ENCODE results near the gene ZDHHC8. TPM values are rescaled to one million over a fixed set of nuclear protein-coding genes. Genes with fewer than 3 reads are reported as not detected.

Gene ZDHHC8
- total RNA-seq, 8 experiments from 2014 or later: 4.5 to 34.5 (median 8.9) TPM

GRCh38 chr22:20105456-20106204, 26.0 kb upstream of the ZDHHC8 start:
- WGBS, 10 experiments: 80 to 94% methylated on average over 3 to 6 of the region's 7 CpGs; no CpG with 5 or more reads in 8 of the 10 experiments
- Histone ChIP-seq H3K4me1 (replicated peaks in 1 of 2) (no peaks in the 10 kb centered on the region), H3K27ac (peak overlapping the region; percentile 5 to 9), H3K4me3 (no peak overlapping the region)
- ATAC-seq (replicated peaks in 6 of 8): no peak
- in situ Hi-C loops (cut with MboI; ENCODE audit: low pct_unique_long_range_greater_than_20kb in 2 of 9, low sequenced_read_pairs in 9 of 9, unreplicated experiment in 9 of 9): no loop called here

DNA sequence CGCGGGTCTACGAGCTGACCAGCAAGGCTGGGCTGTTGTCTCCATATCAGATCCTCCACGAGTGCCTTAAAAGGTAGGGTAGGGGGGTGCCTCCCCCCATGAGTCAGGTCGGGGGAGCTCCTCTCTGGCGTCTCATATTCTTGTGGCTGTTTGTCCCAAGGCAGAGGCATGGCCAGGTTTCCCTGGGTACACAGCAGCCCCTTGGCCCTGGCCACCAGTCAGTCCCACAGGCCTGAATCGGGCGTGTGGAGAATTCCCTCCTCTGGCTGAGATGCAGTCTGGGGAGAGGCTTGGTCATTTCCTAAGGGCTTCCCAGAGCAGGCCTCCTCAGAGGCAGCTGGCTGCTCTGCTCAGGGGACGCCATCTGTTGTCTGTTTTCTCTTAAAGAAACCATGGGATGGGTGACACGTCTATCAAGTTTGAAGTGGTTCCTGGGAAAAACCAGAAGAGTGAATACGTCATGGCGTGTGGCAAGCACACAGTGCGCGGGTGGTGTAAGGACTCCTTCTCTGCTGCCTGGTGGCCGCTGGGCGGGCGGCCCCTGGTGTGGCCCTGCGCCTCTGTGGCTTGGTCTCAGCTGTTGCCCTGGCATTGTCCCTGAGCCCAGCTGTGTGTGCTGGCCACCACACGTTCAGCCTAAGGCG, 25.3 kb upstream of the ZDHHC8 start:
- Histone ChIP-seq H3K4me1 (replicated peaks in 1 of 2) (no peaks in the 10 kb centered on the region), H3K4me3 (no peak overlapping the region), H3K27ac (peak overlapping the region; percentile 5 to 9)
- no peak for ATAC-seq (replicated peaks in 6 of 8)
- WGBS, 10 experiments: 85 to 100% (median 91%) methylated on average over 1 to 10 of the region's 20 CpGs; no CpG with 5 or more reads in 4 of the 10 experiments
- in situ Hi-C loops (cut with MboI; ENCODE audit: low pct_unique_long_range_greater_than_20kb in 2 of 9, low sequenced_read_pairs in 9 of 9, unreplicated experiment in 9 of 9): no loop called here

- WGBS, 10 experiments: 87 to 100% methylated on average over 1 to 3 of the region's 10 CpGs; no CpG with 5 or more reads in 8 of the 10 experiments
- Histone ChIP-seq H3K4me3 (no peak overlapping the region), H3K4me1 (replicated peaks in 1 of 2) (no peaks in the 10 kb centered on the region), H3K27ac (peak overlapping the region in 1 of 2 donors; percentile 9)
- in situ Hi-C loops (cut with MboI; ENCODE audit: low pct_unique_long_range_greater_than_20kb in 2 of 9, low sequenced_read_pairs in 9 of 9, unreplicated experiment in 9 of 9): no loop called here
- no peak for ATAC-seq (replicated peaks in 6 of 8)
Measured at GRCh38 chr22:20106849-20107237, 24.8 kb upstream of the ZDHHC8 start.

DNA sequence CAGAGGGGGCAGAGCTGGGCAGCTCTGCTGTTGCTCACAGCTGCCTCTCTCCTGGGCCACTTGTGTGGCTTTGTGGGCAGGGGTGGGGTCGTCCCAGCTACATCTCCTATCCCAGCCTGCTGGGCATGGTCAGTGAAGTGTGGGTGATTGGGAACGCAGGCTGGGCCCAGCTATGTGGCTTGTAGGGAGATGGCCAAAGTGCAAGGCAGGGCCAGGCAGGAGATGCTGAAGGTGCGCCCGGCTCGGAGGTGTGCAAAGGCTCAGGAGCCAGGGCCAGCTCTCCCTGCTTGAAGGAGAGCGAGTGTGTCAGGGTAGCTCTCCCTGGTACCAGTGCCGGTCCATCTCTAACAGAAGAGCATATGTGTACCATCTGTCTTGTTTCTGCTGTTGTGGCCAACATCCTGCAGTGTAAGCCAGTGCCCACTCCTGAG, 24.1 kb upstream of the ZDHHC8 start:
- no peak overlapping the region for H3K4me3 ChIP-seq
- ATAC-seq (replicated peaks in 6 of 8): no peak
- 83 to 100% (median 100%) methylated on average over 1 to 4 of the region's 7 CpGs; no CpG with 5 or more reads in 5 of the 10 experiments for WGBS, 10 experiments
- no peak overlapping the region for H3K27ac ChIP-seq
- no peaks in the 10 kb centered on the region for H3K4me1 ChIP-seq (replicated peaks in 1 of 2)
- in situ Hi-C loops (cut with MboI; ENCODE audit: low pct_unique_long_range_greater_than_20kb in 2 of 9, low sequenced_read_pairs in 9 of 9, unreplicated experiment in 9 of 9): no loop called here

DNA sequence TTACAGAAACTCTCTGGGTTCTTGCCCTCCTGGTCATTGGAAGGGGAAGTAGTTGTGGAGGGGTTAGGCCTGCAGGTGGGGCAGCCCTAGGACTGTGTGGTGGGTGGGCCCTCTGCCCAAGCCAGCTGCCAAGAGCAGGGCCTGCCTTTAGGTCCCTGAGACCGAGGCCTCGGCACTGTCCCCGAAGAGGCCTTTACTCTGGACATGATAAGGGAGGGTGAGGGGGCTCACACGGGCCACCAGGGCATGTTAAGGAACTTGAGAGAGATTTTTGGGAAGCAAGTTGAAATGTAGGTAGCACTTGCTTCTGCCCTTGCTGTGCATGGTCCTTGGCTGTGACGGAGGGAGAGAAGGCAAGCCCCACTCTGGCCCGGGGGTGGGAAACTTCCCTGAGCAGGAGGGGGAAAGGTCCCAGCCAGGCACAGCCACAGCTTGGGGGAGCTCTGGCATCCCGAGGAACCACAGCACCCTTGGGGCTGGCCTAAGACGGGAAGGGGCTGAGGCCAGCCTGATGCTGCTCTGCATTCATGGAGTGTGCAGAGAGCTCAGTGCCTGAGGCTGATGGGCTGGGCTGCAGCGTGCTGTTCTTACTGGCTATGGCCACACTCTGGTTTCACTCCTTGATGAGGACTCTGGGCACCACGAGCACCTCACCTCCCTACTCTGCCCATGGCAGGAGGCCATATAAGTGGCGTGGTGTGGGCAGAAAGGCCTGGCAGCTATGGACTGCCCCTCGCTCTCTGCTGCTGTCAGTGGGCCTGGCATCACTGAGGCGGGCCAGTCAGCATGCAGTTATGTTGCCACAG, 23.4 kb upstream of the ZDHHC8 start:
- peak in 6 of 8 experiments; percentile 5 to 50 (median 16) for ATAC-seq (replicated peaks in 6 of 8)
- WGBS, 10 experiments: 58 to 88% (median 81%) methylated on average over 3 to 6 of the region's 13 CpGs; no CpG with 5 or more reads in 6 of the 10 experiments
- H3K4me3 ChIP-seq: no peak overlapping the region
- H3K4me1 ChIP-seq (replicated peaks in 1 of 2): no peaks in the 10 kb centered on the region
- H3K27ac ChIP-seq: peak overlapping the region in 1 of 2 donors; percentile 37
- in situ Hi-C loops (cut with MboI; ENCODE audit: low pct_unique_long_range_greater_than_20kb in 2 of 9, low sequenced_read_pairs in 9 of 9, unreplicated experiment in 9 of 9): no loop called here

DNA sequence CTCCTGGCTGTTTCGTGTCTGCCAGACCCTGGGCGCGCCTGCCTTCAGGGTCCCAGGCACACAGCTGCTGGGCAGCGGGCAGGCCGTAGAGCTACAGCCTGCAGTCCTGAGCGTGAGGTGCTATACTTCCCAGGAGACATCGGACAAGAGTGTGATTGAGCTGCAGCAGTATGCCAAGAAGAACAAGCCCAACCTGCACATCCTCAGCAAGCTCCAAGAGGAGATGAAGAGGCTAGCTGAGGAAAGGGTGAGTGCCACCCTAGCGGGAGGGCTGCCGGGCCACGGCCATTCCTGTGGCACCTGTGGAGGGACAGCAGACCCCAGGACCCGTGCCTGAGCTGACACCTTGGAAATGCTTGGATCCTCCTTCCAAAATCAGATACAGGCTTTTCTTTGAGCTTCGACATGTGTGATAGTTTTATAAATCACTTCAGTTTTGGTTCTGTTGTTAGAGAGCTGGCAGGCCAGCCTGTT, 22.8 kb upstream of the ZDHHC8 start:
- in situ Hi-C loops (cut with MboI; ENCODE audit: low pct_unique_long_range_greater_than_20kb in 2 of 9, low sequenced_read_pairs in 9 of 9, unreplicated experiment in 9 of 9): no loop called here
- no peak overlapping the region for H3K4me3 ChIP-seq
- H3K27ac ChIP-seq: peak overlapping the region in 1 of 2 donors; percentile 54
- no peak for ATAC-seq (replicated peaks in 6 of 8)
- WGBS, 10 experiments: 80 to 100% (median 87%) methylated on average over 1 to 3 of the region's 12 CpGs; no CpG with 5 or more reads in 7 of the 10 experiments
- no peaks in the 10 kb centered on the region for H3K4me1 ChIP-seq (replicated peaks in 1 of 2)

DNA sequence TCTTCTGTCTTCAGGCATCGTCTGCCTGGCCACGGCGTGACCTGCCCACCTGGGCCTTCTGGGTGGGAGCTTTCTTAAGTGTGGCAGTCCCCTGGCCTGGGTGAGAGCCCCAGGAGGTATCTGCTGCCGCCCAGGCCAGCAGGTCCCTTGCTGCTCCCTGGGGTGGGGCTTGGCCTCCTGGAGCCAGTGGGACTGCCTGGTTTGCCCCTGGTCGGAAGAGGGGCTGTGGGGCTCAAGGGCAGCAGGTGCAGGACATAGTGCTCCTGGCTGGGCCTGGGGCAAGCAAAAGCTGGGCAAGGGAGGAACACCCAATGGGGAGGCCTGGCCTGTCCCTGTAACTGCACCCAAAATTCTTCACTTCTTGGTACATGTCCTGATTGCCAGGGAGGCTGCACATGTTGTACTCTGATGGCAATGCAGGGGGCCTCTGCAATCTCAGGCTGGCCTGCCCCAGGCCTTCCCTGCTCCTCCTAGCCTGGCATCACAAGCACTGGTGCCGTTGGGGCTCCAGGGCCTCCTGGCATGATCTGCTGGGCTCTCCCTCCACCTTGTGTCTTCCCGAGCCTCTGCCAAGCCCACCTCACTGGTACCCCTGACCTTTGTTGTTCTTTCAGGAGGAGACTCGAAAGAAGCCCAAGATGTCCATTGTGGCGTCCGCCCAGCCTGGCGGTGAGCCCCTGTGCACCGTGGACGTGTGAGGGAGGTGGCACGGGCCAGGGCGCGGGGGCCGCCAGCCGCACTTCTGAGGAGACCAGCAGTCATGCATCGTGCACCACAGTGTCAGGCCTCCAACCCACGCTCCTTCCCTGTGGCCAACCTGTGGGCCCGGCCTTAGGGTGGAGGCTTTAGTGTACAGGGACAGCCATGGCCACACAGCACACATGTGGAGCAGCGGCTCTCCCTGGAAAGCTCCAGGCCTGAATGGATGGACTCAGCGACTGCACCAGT, 21.9 kb upstream of the ZDHHC8 start:
- peak in 6 of 8 experiments; percentile 4 to 21 (median 10) for ATAC-seq (replicated peaks in 6 of 8)
- Histone ChIP-seq H3K4me1 (replicated peaks in 1 of 2) (no peaks in the 10 kb centered on the region), H3K27ac (peak overlapping the region; percentile 15 to 54), H3K4me3 (no peak overlapping the region)
- 70 to 98% (median 85%) methylated on average over 1 to 9 of the region's 23 CpGs; no CpG with 5 or more reads in 6 of the 10 experiments for WGBS, 10 experiments
- in situ Hi-C loops (cut with MboI; ENCODE audit: low pct_unique_long_range_greater_than_20kb in 2 of 9, low sequenced_read_pairs in 9 of 9, unreplicated experiment in 9 of 9): no loop called here

DNA sequence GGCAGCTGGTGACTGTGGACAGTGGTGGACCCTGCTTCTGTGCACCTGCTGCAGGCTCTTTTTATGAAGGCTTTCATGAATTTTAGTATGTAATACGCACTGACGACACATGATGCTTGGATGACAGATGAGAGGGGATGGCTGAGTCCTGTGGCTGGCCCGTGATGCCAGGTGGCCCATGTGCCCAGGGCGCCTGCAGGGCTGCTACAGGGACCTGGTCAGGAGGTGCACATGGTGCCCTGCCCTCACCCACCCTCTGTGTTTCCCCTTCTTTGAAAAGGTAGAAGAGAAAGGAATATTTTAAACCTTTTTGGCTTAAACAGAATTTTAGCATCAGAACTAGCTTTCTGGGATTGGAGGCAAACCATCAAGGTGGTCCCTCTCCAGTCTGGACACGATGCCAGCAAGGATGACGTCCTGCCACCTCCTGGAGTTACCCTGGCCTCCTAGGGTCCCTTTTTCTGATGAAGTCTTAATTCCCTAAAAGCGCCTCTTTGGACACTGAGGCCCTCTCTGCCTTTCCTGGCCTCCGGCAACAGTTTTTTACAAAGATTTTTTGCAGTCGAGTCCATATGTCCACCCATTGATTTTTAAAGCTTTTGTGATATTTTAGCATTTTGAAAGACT, 21.1 kb upstream of the ZDHHC8 start:
- peak overlapping the region; percentile 7 to 52 for H3K27ac ChIP-seq
- ATAC-seq (replicated peaks in 6 of 8): peak in 1 of 8 experiments; percentile 3
- no peaks in the 10 kb centered on the region for H3K4me1 ChIP-seq (replicated peaks in 1 of 2)
- in situ Hi-C loops (cut with MboI; ENCODE audit: low pct_unique_long_range_greater_than_20kb in 2 of 9, low sequenced_read_pairs in 9 of 9, unreplicated experiment in 9 of 9): no loop called here
- no peak overlapping the region for H3K4me3 ChIP-seq
- WGBS, 10 experiments: 80 to 100% (median 96%) methylated on average over 1 to 6 of the region's 9 CpGs

GRCh38 chr22:20111045-20111688, 20.4 kb upstream of the ZDHHC8 start:
- in situ Hi-C loops (cut with MboI; ENCODE audit: low pct_unique_long_range_greater_than_20kb in 2 of 9, low sequenced_read_pairs in 9 of 9, unreplicated experiment in 9 of 9): no loop called here
- ATAC-seq (replicated peaks in 6 of 8): peak in 7 of 8 experiments; percentile 3 to 49 (median 21)
- WGBS, 10 experiments: 40 to 100% (median 88%) methylated on average over 1 to 8 of the region's 14 CpGs; no CpG with 5 or more reads in 3 of the 10 experiments
- Histone ChIP-seq H3K4me3 (no peak overlapping the region), H3K4me1 (replicated peaks in 1 of 2) (peaks cover 5% of the 10 kb centered on the region in 2 donors), H3K27ac (peak overlapping the region; percentile 49 to 52)

DNA sequence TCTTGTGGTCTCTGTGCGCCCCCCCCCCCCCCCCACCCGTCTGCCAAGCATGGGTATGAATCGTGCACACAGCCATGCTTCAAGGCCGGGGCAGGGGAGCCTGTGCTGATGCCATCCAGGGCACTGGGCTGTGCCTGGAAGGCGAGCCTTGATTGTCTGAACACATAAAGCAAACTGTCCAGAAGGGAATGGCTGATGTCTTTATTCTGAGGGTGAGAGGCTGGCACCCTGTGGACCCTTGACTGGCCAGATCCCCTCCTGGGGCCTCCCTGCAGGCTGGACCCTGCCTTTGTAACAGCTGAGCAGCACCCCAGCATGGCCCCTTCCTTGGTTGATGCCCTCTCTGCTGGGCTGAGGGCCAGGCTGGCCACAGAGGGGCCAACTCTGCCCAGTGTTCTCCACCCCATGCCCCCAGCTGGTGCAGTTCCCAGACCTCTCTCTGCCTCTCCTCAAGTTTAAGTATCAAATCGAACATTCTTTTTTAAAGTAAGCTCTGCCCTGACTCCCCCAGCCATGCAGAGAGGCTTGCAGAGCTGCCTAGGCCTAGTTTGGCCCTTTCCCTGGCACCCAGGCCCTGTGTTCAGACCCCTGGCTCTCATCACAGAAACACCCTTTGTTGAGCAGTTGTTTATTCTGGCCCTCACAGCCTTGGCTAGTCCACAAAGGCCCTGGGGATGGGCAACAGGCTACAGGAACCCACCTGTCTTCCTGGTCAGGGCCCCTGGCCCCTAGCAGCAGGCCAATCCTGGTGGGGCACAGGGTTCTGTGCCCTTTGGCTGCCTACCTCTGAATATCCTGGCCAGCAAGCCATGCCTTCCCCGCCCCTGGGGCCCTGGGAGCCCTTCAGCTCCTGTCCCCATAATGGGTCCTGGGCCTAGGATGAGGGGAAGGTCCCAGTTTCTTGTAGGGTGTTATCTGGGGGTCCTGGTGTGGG, 19.6 kb upstream of the ZDHHC8 start:
- 92 to 93% methylated on average over 3 to 4 of the region's 7 CpGs; no CpG with 5 or more reads in 8 of the 10 experiments for WGBS, 10 experiments
- in situ Hi-C loops (cut with MboI; ENCODE audit: low pct_unique_long_range_greater_than_20kb in 2 of 9, low sequenced_read_pairs in 9 of 9, unreplicated experiment in 9 of 9): no loop called here
- no peak overlapping the region for H3K4me3 ChIP-seq
- peaks cover 6 to 7% of the 10 kb centered on the region in 2 donors for H3K4me1 ChIP-seq (replicated peaks in 1 of 2)
- H3K27ac ChIP-seq: peak overlapping the region in 1 of 2 donors; percentile 49
- peak in 2 of 8 experiments; percentile 2 to 5 for ATAC-seq (replicated peaks in 6 of 8)
